ENCODE measurements around the gene GREM1. TPM values are rescaled to one million over a fixed set of nuclear protein-coding genes. Genes with fewer than 3 reads are reported as not detected.
A peak's percentile ranks its signal among the peaks of the same experiment; 100 is the strongest.

The GREM1 gene
- total and polyA plus RNA-seq, 2 of the 8 experiments (the other 6 are each of a cell fraction or from before 2014, with no cell fraction given) = 0.12 to 1.1 TPM

- Histone ChIP-seq H3K56ac (replicated peaks; ENCODE audit: insufficient read length, low read depth, low read length) (no peak overlapping the region), H3K4me1 (replicated peaks in 1 of 4; ENCODE audit: control insufficient read depth in 3 of 4, insufficient read depth in 4 of 4, low read length in 3 of 4) (peaks cover 0 to 19% (median 8%) of the 10 kb centered on the region in 4 experiments; a peak in 6 of 7 replicates), H2BK15ac (ENCODE audit: low read length) (no peak overlapping the region), H2AFZ (ENCODE audit: low read length) (no peak overlapping the region), H4K8ac (ENCODE audit: extremely low read depth, insufficient read depth, low read length) (no peak overlapping the region), H3K27ac (ENCODE audit: low read depth, low read length) (no peak overlapping the region), H3K79me2 (ENCODE audit: control insufficient read depth in 1 of 2, insufficient read depth in 2 of 2, low read length in 2 of 2) (no peaks in the 10 kb centered on the region), H3K9ac (replicated peaks in 1 of 4; ENCODE audit: extremely low read depth in 1 of 4, low read depth in 3 of 4, low read length in 3 of 4) (no peak overlapping the region), H3K4ac (replicated peaks; ENCODE audit: insufficient read length, low read depth, low read length) (no peak overlapping the region), H2BK120ac (replicated peaks; ENCODE audit: low read depth, low read length) (no peak overlapping the region), H3K14ac (ENCODE audit: insufficient read length) (no peak overlapping the region), H3K36me3 (ENCODE audit: control insufficient read depth in 2 of 4, insufficient read depth in 4 of 4, low read length in 3 of 4) (no peaks in the 10 kb centered on the region; a peak in 1 of 8 replicates), H3K23me2 (ENCODE audit: low read depth, low read length) (peaks cover 17% of the 10 kb centered on the region; the same call in 1 of the 2 replicates), H2AK5ac (ENCODE audit: low read depth, low read length) (no peak overlapping the region), H3K18ac (ENCODE audit: extremely low read depth, low read length) (no peak overlapping the region), H4K20me1 (replicated peaks in 1 of 2; ENCODE audit: control insufficient read depth in 1 of 2, insufficient read depth in 2 of 2, low read length in 2 of 2) (peaks cover 0 to 2% of the 10 kb centered on the region in 2 experiments), H2BK12ac (ENCODE audit: low read depth, low read length) (no peak overlapping the region), H3K4me2 (ENCODE audit: insufficient read depth in 1 of 2, low read depth in 2 of 2, low read length in 2 of 2) (peak overlapping the region; percentile 87 to 99), H3K79me1 (ENCODE audit: low read depth, low read length) (no peaks in the 10 kb centered on the region), H3K23ac (ENCODE audit: insufficient read length) (no peak overlapping the region), H2BK20ac (ENCODE audit: low read length) (no peak overlapping the region), H3K27me3 (replicated peaks in 1 of 4; ENCODE audit: control insufficient read depth in 3 of 4, extremely low read depth in 1 of 4, insufficient read depth in 3 of 4, low read length in 3 of 4) (peaks cover 37 to 65% (median 54%) of the 10 kb centered on the region in 4 experiments), H3K4me3 (ENCODE audit: extremely low read depth in 1 of 4, insufficient read depth in 2 of 4, low read depth in 3 of 4, low read length in 4 of 4) (peak overlapping the region; percentile 38 to 64 (median 52)), H3K9me3 (ENCODE audit: insufficient read depth in 2 of 2, low read depth in 1 of 2, low read length in 1 of 2) (no peaks in the 10 kb centered on the region), H4K5ac (ENCODE audit: insufficient read length, low read depth, low read length) (no peak overlapping the region), H2BK5ac (ENCODE audit: low read depth, low read length) (no peak overlapping the region), H4K91ac (replicated peaks; ENCODE audit: insufficient read length, low read length) (no peak overlapping the region)
- 14% methylated on average over 19 of the region's 21 CpGs; no CpG with 5 or more reads in 1 of the 2 experiments for WGBS, 2 experiments (ENCODE audit: extremely low coverage in 1 of 2, insufficient coverage in 1 of 2, insufficient read length in 1 of 2, insufficient replicate concordance in 2 of 2, low coverage in 1 of 2, low lambda C conversion rate in 2 of 2, missing lambda C conversion rate in 1 of 2)
- FAIRE-seq = peak; percentile 13
- DNase-seq (ENCODE audit: low read depth in 1 of 2, low spot score in 2 of 2) = no peak
- ChIA-PET POLR2A (ENCODE audit: partially characterized antibody) (no interaction called here), CTCF (ENCODE audit: partially characterized antibody) (interaction anchor here (0.6 to 1.1 kb wide), 3 partner anchors 34 to 499 kb away, joined by 3 to 5 read pairs (median 3); no protein-coding TSS in a partner anchor)
- TF ChIP-seq CBX8 (IDR thresholded peaks at IDR 0.05; ENCODE audit: borderline replicate concordance, low read depth, low read length) (no peak), E2F6 (IDR thresholded peaks at IDR 0.05) (0 out of 2 replicates have a peak, but pooled peaks have one; percentile 21), TBP (IDR thresholded peaks at IDR 0.05; ENCODE audit: low read depth, low read length) (no peak), CHD1 (IDR thresholded peaks at IDR 0.05; ENCODE audit: low read depth, low read length) (no peak), BRCA1 (IDR thresholded peaks at IDR 0.05; ENCODE audit: low read depth, low read length) (no peak), HDAC6 (IDR thresholded peaks at IDR 0.05; ENCODE audit: low read depth, low read length) (no peak), SAP30 (IDR thresholded peaks at IDR 0.05; ENCODE audit: insufficient read depth, insufficient replicate concordance, low read length) (no peak), SRF (IDR thresholded peaks at IDR 0.05; ENCODE audit: low read depth, low read length) (no peak), KDM1A (IDR thresholded peaks at IDR 0.05; ENCODE audit: borderline replicate concordance, low read length) (no peak), GTF2F1 (IDR thresholded peaks at IDR 0.05; ENCODE audit: borderline replicate concordance, low read depth, low read length) (no peak), EGR1 (IDR thresholded peaks at IDR 0.05; ENCODE audit: borderline replicate concordance, low read depth, low read length) (no peak), POLR2AphosphoS5 (IDR thresholded peaks at IDR 0.05; ENCODE audit: low read depth, low read length) (no peak), SIX5 (IDR thresholded peaks at IDR 0.05; ENCODE audit: low read depth, low read length) (no peak), TCF12 (IDR thresholded peaks at IDR 0.05; ENCODE audit: low read depth, low read length) (no peak)
Measured at GRCh38 chr15:32716915-32717425, 834 bp upstream of the GREM1 start.

Measured in H1 (cell line).